HepG2 (cell line): ENCODE data around the gene SPACA4. TPM values are rescaled to one million over a fixed set of nuclear protein-coding genes. Genes with fewer than 3 reads are reported as not detected.

Source experiments
- AHR ChIP-seq: IDR thresholded peaks from 2 replicates; pipeline ENCODE4 v1.6.1; 2018; ENCODE audit warnings: missing genetic modification reagents, missing compliant biosample characterization
- AKNA ChIP-seq: sonication (generic); formaldehyde crosslinking; IDR thresholded peaks from 2 replicates; pipeline ENCODE4 v1.4.0; 2020; ENCODE audit warnings: missing genetic modification reagents, borderline replicate concordance
- DNMT1 ChIP-seq: sonication (generic); formaldehyde crosslinking; IDR thresholded peaks from 2 replicates; pipeline ENCODE4 v1.5.1; 2020; ENCODE audit warnings: mild to moderate bottlenecking, missing genetic modification reagents
- E2F2 ChIP-seq: sonication (generic); formaldehyde crosslinking; IDR thresholded peaks from 2 replicates; pipeline ENCODE4 v1.4.0; 2020; ENCODE audit warnings: missing genetic modification reagents, borderline replicate concordance
- ELF4 ChIP-seq: sonication (generic); formaldehyde crosslinking; IDR thresholded peaks from 2 replicates; pipeline ENCODE4 v1.5.0; 2020; ENCODE audit warnings: missing genetic modification reagents, mild to moderate bottlenecking, moderate library complexity, borderline replicate concordance
- HNRNPLL ChIP-seq: fragments of 200-400 bp; formaldehyde crosslinking; IDR thresholded peaks from 2 replicates; pipeline ENCODE4 v1.6.1; 2017; ENCODE audit warnings: mild to moderate bottlenecking, low read depth, low read length; ENCODE audit not compliant: poor library complexity, severe bottlenecking
- KDM3A ChIP-seq: IDR thresholded peaks from 2 replicates; pipeline ENCODE4 v1.6.1; 2018; ENCODE audit warnings: low read depth, missing compliant biosample characterization
- NFKBIZ ChIP-seq: IDR thresholded peaks from 2 replicates; pipeline ENCODE4 v1.6.1; 2018; ENCODE audit warnings: missing genetic modification reagents, missing compliant biosample characterization
- ZNF446 ChIP-seq: sonication (generic); formaldehyde crosslinking; IDR thresholded peaks from 2 replicates; pipeline ENCODE4 v1.5.0; 2020; ENCODE audit warnings: mild to moderate bottlenecking, missing genetic modification reagents
- ZNF598 ChIP-seq: sonication (generic); formaldehyde crosslinking; IDR thresholded peaks from 2 replicates; pipeline ENCODE4 v1.5.1; 2020; ENCODE audit warnings: mild to moderate bottlenecking, missing genetic modification reagents, borderline replicate concordance
- ZNF615 ChIP-seq: sonication (generic); formaldehyde crosslinking; IDR thresholded peaks from 2 replicates; pipeline ENCODE4 v1.5.0; 2020; ENCODE audit warnings: mild to moderate bottlenecking, missing genetic modification reagents, borderline replicate concordance
- ZNF773 ChIP-seq: sonication (generic); formaldehyde crosslinking; IDR thresholded peaks from 2 replicates; pipeline ENCODE4 v1.4.0; 2020; ENCODE audit warnings: missing genetic modification reagents, borderline replicate concordance
- ZNF777 ChIP-seq: sonication (generic); formaldehyde crosslinking; IDR thresholded peaks from 2 replicates; pipeline ENCODE4 v1.4.0; 2020; ENCODE audit warnings: missing genetic modification reagents
- polyA plus RNA-seq, 8 experiments: library from polyadenylated mRNA; depleted of rRNA in 3 of 8; stranded (reverse) in 7 of 8; unstranded in 1 of 8; fragments of >200 nt; fragmentation: Illumina TruSeq in 4 of 8; extraction: Trizol in 4 of 8; gene quantifications; 2 replicates each; pipeline versions ENCODE4 v1.2.1 to v1.2.3, GENCODE V29; 2011 to 2016; ENCODE audit warnings: low read depth in 4 of 8, missing spikeins in 1 of 8, mixed read lengths in 1 of 8; ENCODE audit not compliant: insufficient read depth in 1 of 8
- total RNA-seq, 5 experiments: library from RNA; depleted of rRNA; stranded (reverse); fragments of >200 nt; fragmentation: Illumina TruSeq; extraction: Trizol; gene quantifications; 2 replicates each; pipeline ENCODE4 v1.2.3, GENCODE V29; 2016; ENCODE audit warnings: low read depth in 1 of 5
- TF ChIP-seq, protein P1 (sequence below): sonication (generic); formaldehyde crosslinking; IDR thresholded peaks from 2 replicates; pipeline ENCODE4 v1.5.1; 2020; ENCODE audit warnings: missing genetic modification reagents, mild to moderate bottlenecking, borderline replicate concordance
- TF ChIP-seq, protein P2 (sequence below): sonication (generic); formaldehyde crosslinking; IDR thresholded peaks from 2 replicates; pipeline ENCODE4 v1.4.0; 2020; ENCODE audit warnings: mild to moderate bottlenecking, missing genetic modification reagents
- TF ChIP-seq, protein P3 (sequence below): sonication (generic); formaldehyde crosslinking; IDR thresholded peaks from 2 replicates; pipeline ENCODE4 v1.9.0; 2022; ENCODE audit warnings: low read depth, missing genetic modification reagents

Gene SPACA4
- total and polyA plus RNA-seq, 2 of the 13 experiments (the other 11 are each of a cell fraction or from before 2014, with no cell fraction given), result not detected

DNA sequence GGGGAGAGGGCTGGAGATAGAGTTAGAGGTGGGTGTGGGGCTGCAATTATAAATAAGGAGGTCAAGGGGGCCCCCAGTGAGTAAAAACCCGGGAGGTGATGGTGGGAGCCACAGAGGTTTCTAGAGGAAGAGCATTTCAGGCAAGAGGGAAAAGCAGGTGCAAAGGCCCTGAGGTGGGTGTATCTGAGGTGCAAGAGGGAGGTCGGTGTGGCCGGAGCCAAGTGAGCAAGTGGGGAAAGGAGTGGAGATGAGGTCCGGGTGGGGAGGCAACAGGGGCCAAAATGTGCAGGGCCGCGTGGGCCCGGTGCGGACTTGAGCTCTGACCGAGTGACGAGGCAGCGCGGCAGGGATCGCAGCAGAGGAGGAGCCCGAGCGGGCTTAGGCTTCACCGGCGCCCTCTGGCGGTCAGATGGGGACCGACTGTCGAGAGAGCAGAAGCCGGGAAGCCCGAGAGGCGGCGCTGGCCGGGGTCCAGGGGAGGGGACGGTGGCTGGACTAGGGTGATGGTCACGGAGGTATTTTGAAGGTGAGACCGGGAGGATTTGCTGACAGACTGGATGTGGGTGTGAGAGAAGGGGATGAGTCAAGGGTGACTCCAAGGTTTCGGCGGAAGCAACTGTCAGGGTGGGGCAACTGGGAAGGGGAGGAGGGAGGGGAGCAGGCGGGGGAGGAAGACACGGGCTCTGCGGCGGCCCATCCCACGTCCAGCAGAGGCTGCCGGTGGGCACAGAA is 17.7 kb upstream of the SPACA4 start (continued):
- TF ChIP-seq, protein P1, sequence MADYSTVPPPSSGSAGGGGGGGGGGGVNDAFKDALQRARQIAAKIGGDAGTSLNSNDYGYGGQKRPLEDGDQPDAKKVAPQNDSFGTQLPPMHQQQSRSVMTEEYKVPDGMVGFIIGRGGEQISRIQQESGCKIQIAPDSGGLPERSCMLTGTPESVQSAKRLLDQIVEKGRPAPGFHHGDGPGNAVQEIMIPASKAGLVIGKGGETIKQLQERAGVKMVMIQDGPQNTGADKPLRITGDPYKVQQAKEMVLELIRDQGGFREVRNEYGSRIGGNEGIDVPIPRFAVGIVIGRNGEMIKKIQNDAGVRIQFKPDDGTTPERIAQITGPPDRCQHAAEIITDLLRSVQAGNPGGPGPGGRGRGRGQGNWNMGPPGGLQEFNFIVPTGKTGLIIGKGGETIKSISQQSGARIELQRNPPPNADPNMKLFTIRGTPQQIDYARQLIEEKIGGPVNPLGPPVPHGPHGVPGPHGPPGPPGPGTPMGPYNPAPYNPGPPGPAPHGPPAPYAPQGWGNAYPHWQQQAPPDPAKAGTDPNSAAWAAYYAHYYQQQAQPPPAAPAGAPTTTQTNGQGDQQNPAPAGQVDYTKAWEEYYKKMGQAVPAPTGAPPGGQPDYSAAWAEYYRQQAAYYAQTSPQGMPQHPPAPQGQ, result no peak
- TF ChIP-seq ZNF777 (CRISPR knock-in tag) (no peak), ZNF773 (CRISPR knock-in tag) (no peak), DNMT1 (no peak), E2F2 (CRISPR knock-in tag) (no peak), AKNA (CRISPR knock-in tag) (no peak), KDM3A (CRISPR knock-in tag) (peak; percentile 47; the same call in 1 of the 2 replicates), ZNF615 (no peak), NFKBIZ (CRISPR knock-in tag) (no peak), ELF4 (CRISPR knock-in tag) (no peak), AHR (CRISPR knock-in tag) (no peak), ZNF446 (CRISPR knock-in tag) (no peak), ZNF598 (CRISPR knock-in tag) (no peak), HNRNPLL (peak; percentile 44)
- TF ChIP-seq, protein P2, sequence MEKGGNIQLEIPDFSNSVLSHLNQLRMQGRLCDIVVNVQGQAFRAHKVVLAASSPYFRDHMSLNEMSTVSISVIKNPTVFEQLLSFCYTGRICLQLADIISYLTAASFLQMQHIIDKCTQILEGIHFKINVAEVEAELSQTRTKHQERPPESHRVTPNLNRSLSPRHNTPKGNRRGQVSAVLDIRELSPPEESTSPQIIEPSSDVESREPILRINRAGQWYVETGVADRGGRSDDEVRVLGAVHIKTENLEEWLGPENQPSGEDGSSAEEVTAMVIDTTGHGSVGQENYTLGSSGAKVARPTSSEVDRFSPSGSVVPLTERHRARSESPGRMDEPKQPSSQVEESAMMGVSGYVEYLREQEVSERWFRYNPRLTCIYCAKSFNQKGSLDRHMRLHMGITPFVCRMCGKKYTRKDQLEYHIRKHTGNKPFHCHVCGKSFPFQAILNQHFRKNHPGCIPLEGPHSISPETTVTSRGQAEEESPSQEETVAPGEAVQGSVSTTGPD (CRISPR knock-in tag), result no peak
- TF ChIP-seq, protein P3, sequence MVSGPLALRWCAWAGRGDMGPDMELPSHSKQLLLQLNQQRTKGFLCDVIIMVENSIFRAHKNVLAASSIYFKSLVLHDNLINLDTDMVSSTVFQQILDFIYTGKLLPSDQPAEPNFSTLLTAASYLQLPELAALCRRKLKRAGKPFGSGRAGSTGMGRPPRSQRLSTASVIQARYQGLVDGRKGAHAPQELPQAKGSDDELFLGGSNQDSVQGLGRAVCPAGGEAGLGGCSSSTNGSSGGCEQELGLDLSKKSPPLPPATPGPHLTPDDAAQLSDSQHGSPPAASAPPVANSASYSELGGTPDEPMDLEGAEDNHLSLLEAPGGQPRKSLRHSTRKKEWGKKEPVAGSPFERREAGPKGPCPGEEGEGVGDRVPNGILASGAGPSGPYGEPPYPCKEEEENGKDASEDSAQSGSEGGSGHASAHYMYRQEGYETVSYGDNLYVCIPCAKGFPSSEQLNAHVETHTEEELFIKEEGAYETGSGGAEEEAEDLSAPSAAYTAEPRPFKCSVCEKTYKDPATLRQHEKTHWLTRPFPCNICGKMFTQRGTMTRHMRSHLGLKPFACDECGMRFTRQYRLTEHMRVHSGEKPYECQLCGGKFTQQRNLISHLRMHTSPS (CRISPR knock-in tag), result no peak
